HepG2 (cell line): ENCODE results near the gene ZNF507. TPM values are rescaled to one million over a fixed set of nuclear protein-coding genes. Genes with fewer than 3 reads are reported as not detected.

Experiments used
- DPF2 ChIP-seq: sonication (generic); formaldehyde crosslinking; IDR thresholded peaks from 2 replicates; pipeline ENCODE4 v1.4.0; 2020; ENCODE audit warnings: mild to moderate bottlenecking, low read depth, missing genetic modification reagents, borderline replicate concordance
- EEA1 ChIP-seq: sonication (generic); formaldehyde crosslinking; IDR thresholded peaks from 2 replicates; pipeline ENCODE4 v1.5.1; 2020; ENCODE audit warnings: mild to moderate bottlenecking, missing genetic modification reagents, borderline replicate concordance
- HMG20B ChIP-seq: conservative IDR thresholded peaks from 2 replicates; pipeline ENCODE4 v1.6.1; 2016; ENCODE audit warnings: missing genetic modification reagents, missing compliant biosample characterization
- HNF4A ChIP-seq: sonication (generic); formaldehyde crosslinking; IDR thresholded peaks from 2 replicates; pipeline ENCODE4 v1.4.0; 2020; ENCODE audit warnings: missing genetic modification reagents
- MBNL3 ChIP-seq: fragments of 250-450 bp; sonication (Bioruptor Pico); conservative IDR thresholded peaks from 2 replicates; pipeline ENCODE4 v1.8.0; 2022; ENCODE audit warnings: mild to moderate bottlenecking, inconsistent platforms
- PAX8 ChIP-seq: sonication (generic); formaldehyde crosslinking; IDR thresholded peaks from 2 replicates; pipeline ENCODE4 v1.8.0; 2022; ENCODE audit warnings: mild to moderate bottlenecking, missing genetic modification reagents, borderline replicate concordance
- SP140L ChIP-seq: sonication (generic); formaldehyde crosslinking; IDR thresholded peaks from 2 replicates; pipeline ENCODE4 v1.4.0; 2020; ENCODE audit warnings: missing genetic modification reagents, borderline replicate concordance
- ZNF367 ChIP-seq: sonication (generic); formaldehyde crosslinking; IDR thresholded peaks from 2 replicates; pipeline ENCODE4 v1.4.0; 2020; ENCODE audit warnings: missing genetic modification reagents, borderline replicate concordance
- polyA plus RNA-seq, 8 experiments: library from polyadenylated mRNA; depleted of rRNA in 3 of 8; stranded (reverse) in 7 of 8; unstranded in 1 of 8; fragments of >200 nt; fragmentation: Illumina TruSeq in 4 of 8; extraction: Trizol in 4 of 8; gene quantifications; 2 replicates each; pipeline versions ENCODE4 v1.2.1 to v1.2.3, GENCODE V29; 2011 to 2016; ENCODE audit warnings: low read depth in 4 of 8, missing spikeins in 1 of 8, mixed read lengths in 1 of 8; ENCODE audit not compliant: insufficient read depth in 1 of 8
- total RNA-seq, 5 experiments: library from RNA; depleted of rRNA; stranded (reverse); fragments of >200 nt; fragmentation: Illumina TruSeq; extraction: Trizol; gene quantifications; 2 replicates each; pipeline ENCODE4 v1.2.3, GENCODE V29; 2016; ENCODE audit warnings: low read depth in 1 of 5
- TF ChIP-seq, protein P1 (sequence below): sonication (generic); IDR thresholded peaks from 2 replicates; pipeline ENCODE4 v1.6.1; 2016; ENCODE audit warnings: low read depth, borderline replicate concordance
- TF ChIP-seq, protein P2 (sequence below): IDR thresholded peaks from 2 replicates; pipeline ENCODE4 v1.4.0; 2020; ENCODE audit warnings: mild to moderate bottlenecking, missing genetic modification reagents
- TF ChIP-seq, protein P3 (sequence below): IDR thresholded peaks from 2 replicates; pipeline ENCODE4 v1.6.1; 2016; ENCODE audit warnings: missing compliant biosample characterization, missing genetic modification reagents, borderline replicate concordance
- TF ChIP-seq, protein P4 (sequence below), 2 experiments: sonication (generic) in 1 of 2; formaldehyde crosslinking in 1 of 2; IDR thresholded peaks; 2 replicates each; pipeline versions ENCODE4 v1.4.0 to v1.6.1; 2018 to 2020; ENCODE audit warnings: missing genetic modification reagents in 2 of 2, borderline replicate concordance in 1 of 2, low read depth in 1 of 2, mild to moderate bottlenecking in 1 of 2, missing biosample characterization in 1 of 2
- TF ChIP-seq, protein P5 (sequence below): sonication (generic); formaldehyde crosslinking; IDR thresholded peaks from 2 replicates; pipeline ENCODE4 v1.5.1; 2020; ENCODE audit warnings: missing genetic modification reagents, mild to moderate bottlenecking, borderline replicate concordance
- TF ChIP-seq, protein P6 (sequence below): sonication (generic); formaldehyde crosslinking; IDR thresholded peaks from 2 replicates; pipeline ENCODE4 v1.8.1; 2023; ENCODE audit warnings: mild to moderate bottlenecking, missing genetic modification reagents

ZNF507 gene
- total and polyA plus RNA-seq, 2 of the 13 experiments (the other 11 are each of a cell fraction or from before 2014, with no cell fraction given) = 7.3 to 10.9 TPM

DNA sequence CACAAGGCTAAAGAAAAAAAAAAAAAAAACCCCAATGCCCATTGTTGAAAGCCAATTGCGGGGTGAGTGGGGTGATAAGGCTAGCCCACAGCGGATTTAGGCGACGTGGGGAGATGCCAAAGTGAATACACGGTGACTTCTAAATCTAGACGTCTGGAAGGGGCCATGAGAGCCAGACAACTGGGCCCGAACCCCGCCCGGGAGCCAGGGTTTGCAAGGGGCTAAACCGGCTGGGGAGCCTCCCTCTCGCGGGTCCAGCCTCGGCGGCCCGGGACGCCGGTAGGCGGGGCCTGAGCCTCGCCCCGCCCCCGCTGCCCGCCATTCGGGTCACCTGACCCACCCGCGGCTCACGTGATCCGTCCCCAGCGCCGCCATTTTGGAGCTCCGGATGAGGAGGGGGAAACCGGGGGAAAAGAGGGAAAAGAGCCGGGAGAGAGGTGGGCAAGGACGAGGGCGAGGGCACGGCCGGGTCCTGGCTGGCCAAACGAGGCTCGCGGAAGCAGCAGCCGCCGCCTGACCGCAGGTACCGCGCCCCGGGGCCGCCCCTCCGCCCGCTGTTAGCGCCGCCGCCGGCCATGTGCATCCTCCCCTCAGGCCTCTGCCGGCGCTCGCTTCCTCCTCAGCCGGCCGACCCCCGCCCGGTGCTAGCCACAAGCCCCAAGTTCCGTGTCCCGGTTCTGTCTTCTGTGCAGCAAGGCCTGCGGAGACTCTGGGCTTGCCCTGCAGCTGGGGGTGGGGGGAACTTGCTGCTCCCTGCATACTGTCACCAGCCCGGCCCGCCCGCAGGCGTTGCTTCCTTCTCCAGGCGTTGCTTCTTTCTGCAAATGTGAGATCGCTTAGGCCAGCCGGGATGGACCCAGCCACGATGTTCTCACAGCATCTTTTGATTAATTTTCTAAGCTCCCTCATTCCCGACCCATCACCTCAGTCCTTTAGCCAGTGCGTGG is at the start of gene ZNF507 (continued):
- TF ChIP-seq SP140L (no peak), MBNL3 (no peak), ZNF367 (CRISPR knock-in tag) (no peak), EEA1 (CRISPR knock-in tag) (peak; percentile 68; the same call in 1 of the 2 replicates), DPF2 (CRISPR knock-in tag) (no peak), PAX8 (CRISPR knock-in tag) (no peak), HNF4A (CRISPR knock-in tag) (no peak), HMG20B (CRISPR knock-in tag) (no peak)
- TF ChIP-seq, protein P1, sequence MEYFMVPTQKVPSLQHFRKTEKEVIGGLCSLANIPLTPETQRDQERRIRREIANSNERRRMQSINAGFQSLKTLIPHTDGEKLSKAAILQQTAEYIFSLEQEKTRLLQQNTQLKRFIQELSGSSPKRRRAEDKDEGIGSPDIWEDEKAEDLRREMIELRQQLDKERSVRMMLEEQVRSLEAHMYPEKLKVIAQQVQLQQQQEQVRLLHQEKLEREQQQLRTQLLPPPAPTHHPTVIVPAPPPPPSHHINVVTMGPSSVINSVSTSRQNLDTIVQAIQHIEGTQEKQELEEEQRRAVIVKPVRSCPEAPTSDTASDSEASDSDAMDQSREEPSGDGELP = no peak
- TF ChIP-seq, protein P2, sequence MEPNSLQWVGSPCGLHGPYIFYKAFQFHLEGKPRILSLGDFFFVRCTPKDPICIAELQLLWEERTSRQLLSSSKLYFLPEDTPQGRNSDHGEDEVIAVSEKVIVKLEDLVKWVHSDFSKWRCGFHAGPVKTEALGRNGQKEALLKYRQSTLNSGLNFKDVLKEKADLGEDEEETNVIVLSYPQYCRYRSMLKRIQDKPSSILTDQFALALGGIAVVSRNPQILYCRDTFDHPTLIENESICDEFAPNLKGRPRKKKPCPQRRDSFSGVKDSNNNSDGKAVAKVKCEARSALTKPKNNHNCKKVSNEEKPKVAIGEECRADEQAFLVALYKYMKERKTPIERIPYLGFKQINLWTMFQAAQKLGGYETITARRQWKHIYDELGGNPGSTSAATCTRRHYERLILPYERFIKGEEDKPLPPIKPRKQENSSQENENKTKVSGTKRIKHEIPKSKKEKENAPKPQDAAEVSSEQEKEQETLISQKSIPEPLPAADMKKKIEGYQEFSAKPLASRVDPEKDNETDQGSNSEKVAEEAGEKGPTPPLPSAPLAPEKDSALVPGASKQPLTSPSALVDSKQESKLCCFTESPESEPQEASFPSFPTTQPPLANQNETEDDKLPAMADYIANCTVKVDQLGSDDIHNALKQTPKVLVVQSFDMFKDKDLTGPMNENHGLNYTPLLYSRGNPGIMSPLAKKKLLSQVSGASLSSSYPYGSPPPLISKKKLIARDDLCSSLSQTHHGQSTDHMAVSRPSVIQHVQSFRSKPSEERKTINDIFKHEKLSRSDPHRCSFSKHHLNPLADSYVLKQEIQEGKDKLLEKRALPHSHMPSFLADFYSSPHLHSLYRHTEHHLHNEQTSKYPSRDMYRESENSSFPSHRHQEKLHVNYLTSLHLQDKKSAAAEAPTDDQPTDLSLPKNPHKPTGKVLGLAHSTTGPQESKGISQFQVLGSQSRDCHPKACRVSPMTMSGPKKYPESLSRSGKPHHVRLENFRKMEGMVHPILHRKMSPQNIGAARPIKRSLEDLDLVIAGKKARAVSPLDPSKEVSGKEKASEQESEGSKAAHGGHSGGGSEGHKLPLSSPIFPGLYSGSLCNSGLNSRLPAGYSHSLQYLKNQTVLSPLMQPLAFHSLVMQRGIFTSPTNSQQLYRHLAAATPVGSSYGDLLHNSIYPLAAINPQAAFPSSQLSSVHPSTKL (CRISPR knock-in tag) = no peak; the same call in 1 of the 2 replicates
- TF ChIP-seq, protein P3, sequence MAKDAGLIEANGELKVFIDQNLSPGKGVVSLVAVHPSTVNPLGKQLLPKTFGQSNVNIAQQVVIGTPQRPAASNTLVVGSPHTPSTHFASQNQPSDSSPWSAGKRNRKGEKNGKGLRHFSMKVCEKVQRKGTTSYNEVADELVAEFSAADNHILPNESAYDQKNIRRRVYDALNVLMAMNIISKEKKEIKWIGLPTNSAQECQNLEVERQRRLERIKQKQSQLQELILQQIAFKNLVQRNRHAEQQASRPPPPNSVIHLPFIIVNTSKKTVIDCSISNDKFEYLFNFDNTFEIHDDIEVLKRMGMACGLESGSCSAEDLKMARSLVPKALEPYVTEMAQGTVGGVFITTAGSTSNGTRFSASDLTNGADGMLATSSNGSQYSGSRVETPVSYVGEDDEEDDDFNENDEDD (CRISPR knock-in tag) = peak; percentile 77; the same call in 1 of the 2 replicates
- TF ChIP-seq, protein P4, sequence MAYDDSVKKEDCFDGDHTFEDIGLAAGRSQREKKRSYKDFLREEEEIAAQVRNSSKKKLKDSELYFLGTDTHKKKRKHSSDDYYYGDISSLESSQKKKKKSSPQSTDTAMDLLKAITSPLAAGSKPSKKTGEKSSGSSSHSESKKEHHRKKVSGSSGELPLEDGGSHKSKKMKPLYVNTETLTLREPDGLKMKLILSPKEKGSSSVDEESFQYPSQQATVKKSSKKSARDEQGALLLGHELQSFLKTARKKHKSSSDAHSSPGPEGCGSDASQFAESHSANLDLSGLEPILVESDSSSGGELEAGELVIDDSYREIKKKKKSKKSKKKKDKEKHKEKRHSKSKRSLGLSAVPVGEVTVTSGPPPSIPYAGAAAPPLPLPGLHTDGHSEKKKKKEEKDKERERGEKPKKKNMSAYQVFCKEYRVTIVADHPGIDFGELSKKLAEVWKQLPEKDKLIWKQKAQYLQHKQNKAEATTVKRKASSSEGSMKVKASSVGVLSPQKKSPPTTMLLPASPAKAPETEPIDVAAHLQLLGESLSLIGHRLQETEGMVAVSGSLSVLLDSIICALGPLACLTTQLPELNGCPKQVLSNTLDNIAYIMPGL (CRISPR knock-in tag; IDR thresholded peaks at IDR 0.05; ENCODE audit: borderline replicate concordance in 1 of 2, low read depth in 1 of 2) = peak; percentile 66 to 77; a peak in 3 of 4 replicates
- TF ChIP-seq, protein P5, sequence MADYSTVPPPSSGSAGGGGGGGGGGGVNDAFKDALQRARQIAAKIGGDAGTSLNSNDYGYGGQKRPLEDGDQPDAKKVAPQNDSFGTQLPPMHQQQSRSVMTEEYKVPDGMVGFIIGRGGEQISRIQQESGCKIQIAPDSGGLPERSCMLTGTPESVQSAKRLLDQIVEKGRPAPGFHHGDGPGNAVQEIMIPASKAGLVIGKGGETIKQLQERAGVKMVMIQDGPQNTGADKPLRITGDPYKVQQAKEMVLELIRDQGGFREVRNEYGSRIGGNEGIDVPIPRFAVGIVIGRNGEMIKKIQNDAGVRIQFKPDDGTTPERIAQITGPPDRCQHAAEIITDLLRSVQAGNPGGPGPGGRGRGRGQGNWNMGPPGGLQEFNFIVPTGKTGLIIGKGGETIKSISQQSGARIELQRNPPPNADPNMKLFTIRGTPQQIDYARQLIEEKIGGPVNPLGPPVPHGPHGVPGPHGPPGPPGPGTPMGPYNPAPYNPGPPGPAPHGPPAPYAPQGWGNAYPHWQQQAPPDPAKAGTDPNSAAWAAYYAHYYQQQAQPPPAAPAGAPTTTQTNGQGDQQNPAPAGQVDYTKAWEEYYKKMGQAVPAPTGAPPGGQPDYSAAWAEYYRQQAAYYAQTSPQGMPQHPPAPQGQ (CRISPR knock-in tag) = no peak
- TF ChIP-seq, protein P6, sequence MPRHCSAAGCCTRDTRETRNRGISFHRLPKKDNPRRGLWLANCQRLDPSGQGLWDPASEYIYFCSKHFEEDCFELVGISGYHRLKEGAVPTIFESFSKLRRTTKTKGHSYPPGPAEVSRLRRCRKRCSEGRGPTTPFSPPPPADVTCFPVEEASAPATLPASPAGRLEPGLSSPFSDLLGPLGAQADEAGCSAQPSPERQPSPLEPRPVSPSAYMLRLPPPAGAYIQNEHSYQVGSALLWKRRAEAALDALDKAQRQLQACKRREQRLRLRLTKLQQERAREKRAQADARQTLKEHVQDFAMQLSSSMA = no peak
